Left ventricle myocardium inferior (tissue), 1 donor: ENCODE measurements around the gene GIGYF1. TPM values are rescaled to one million over a fixed set of nuclear protein-coding genes. Genes with fewer than 3 reads are reported as not detected.
"Not testable (repeated sequence)": the region's sequence is repeated elsewhere in the genome, so short reads cannot be mapped to it uniquely, and the experiment has no call there.

ENCODE experiments used
- DNase-seq: peaks from one replicate; pipeline ENCODE4 v3.0.0-alpha.2; 2020
- H3K27ac ChIP-seq: fragments of 200-600 bp; replicated peaks from 2 replicates; pipeline ENCODE4 v1.8.0; 2021
- H3K27me3 ChIP-seq: fragments of 200-600 bp; 2 replicates; pipeline ENCODE4 v1.8.0; 2021; ENCODE audit warnings: low read depth
- H3K36me3 ChIP-seq: fragments of 200-600 bp; 2 replicates; pipeline ENCODE4 v1.8.0; 2021
- H3K4me1 ChIP-seq: fragments of 200-600 bp; 2 replicates; pipeline ENCODE4 v1.8.0; 2021
- H3K4me3 ChIP-seq: fragments of 200-600 bp; 2 replicates; pipeline ENCODE4 v1.8.0; 2021; ENCODE audit warnings: mild to moderate bottlenecking, moderate library complexity
- H3K9me3 ChIP-seq: fragments of 200-600 bp; replicated peaks from 2 replicates; pipeline ENCODE4 v1.8.0; 2021
- CTCF ChIP-seq: fragments of 200-600 bp; IDR thresholded peaks from 2 replicates; pipeline ENCODE4 v1.8.0; 2021; ENCODE audit warnings: antibody characterized with exemption, mild to moderate bottlenecking, borderline replicate concordance
- intact Hi-C: fragments of 100-400 bp; cut with micrococcal nuclease; formaldehyde crosslinking; loops from one replicate; pipeline ENCODE4 v1.11.0; 2022
- total RNA-seq: library from RNA; stranded (reverse); fragmentation: NEBNext Ultra II Directional; extraction: Animal tissue kit (Norgen Biotek cat#: 25700); gene quantifications from one replicate; pipeline ENCODE4 v1.2.1, GENCODE V29; 2021
- donor health status: DM: no; HTN: yes; CAD: no; lungs with severe emphysema.

Gene GIGYF1
- total RNA-seq, 1 donor from 2014 or later = 24.5 TPM

GRCh38 chr7:100674411-100675104 is 19.5 kb downstream of the GIGYF1 start:
- Histone ChIP-seq H3K4me3 (peak overlapping the region; percentile 99), H3K27ac (peak overlapping the region; percentile 99), H3K4me1 (peaks cover 60% of the 10 kb centered on the region), H3K36me3 (peaks cover 33% of the 10 kb centered on the region), H3K27me3 (no peaks in the 10 kb centered on the region), H3K9me3 (no peaks in the 10 kb centered on the region)
- intact Hi-C loops = no loop called here
- TF ChIP-seq CTCF = no peak
- DNase-seq = peak; percentile 42

DNA sequence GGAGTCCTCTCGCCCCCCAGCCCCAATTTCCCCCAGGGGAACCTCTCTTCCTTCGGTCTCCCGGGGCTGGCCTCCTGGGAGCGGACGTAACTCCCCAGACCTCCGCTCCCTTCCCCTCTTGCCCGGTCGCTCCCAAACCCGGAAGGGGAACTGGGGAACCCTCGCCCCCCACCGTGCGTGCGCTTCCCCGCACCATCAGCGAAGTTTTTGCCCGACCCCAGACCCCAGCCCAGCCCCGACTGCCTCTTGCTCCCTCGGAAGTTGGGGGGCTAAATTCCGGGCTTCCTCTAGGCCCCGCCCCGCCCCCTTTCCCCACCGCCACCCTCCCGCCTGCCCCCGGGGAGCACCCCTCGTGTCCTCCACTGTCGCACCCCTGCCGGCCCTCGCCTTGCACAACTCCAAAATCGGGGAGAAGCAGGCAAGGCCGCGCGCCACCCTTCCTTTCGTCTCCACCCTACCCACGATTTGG is 20.1 kb downstream of the GIGYF1 start:
- intact Hi-C loops = no loop called here
- DNase-seq = peak; percentile 52
- Histone ChIP-seq H3K4me1 (peaks cover 54% of the 10 kb centered on the region), H3K9me3 (no peaks in the 10 kb centered on the region), H3K27ac (peak overlapping the region; percentile 99), H3K4me3 (peak overlapping the region; percentile 99), H3K27me3 (no peaks in the 10 kb centered on the region), H3K36me3 (peaks cover 27% of the 10 kb centered on the region)
- no peak for TF ChIP-seq CTCF

- no peaks in the 10 kb centered on the region for H3K27me3 ChIP-seq
- peaks cover 21% of the 10 kb centered on the region for H3K36me3 ChIP-seq
- intact Hi-C loops = no loop called here
Observed at GRCh38 chr7:100673302-100673941, 20.6 kb downstream of the GIGYF1 start, which contains the start of gene GNB2. TSS of gene GNB2 (plus strand) at chr7:100673740. CDS start at chr7:100676266, 2,526 bp downstream.

DNA sequence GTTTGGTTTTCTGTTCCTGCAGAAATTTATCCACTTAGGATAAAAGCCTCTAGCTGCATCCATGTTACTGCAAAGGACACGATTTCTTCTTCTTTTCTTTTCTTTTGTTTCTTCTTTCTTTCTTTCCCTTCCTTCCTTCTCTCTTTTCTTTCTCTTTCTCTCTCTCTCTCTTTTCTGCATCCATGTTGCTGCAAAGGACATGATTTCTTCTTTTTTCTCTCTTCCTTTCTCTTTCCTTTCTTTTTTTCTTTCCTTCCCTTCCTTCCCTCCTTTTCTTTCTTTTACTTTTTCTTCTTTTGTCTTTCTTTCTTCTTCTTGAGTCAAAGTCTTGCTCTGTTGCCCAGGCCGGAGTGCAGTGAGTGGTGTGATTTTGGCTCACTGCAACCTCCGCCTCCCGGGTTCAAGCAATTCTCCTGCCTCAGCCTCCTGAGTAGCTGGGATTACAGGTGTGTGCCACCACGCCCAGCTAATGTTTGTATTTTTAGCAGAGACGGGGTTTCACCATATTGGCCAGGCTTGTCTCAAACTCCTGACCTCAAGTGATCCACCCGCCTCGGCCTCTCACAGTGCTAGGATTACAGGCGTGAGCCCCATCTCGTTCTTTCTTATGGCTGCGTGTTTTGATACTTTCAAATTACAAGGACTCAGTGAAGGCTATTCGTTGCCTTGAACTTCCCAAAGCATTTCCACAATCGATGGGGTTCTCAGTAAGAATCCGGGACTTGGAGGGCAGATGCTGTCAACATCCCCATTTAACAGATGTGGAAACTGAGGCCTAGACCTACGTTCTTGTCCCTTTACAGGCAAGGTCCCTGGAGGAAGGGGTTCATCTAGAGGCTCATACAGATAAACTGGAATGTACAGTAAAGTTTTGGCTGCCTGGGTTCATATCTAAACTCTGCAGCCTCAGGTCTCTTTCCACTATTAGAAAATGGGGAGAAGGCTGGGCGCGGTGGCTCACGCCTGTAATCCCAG is 22.4 kb downstream of the GIGYF1 start:
- Histone ChIP-seq H3K4me1 (peaks cover 31% of the 10 kb centered on the region), H3K27me3 (no peaks in the 10 kb centered on the region), H3K27ac (no peak overlapping the region), H3K4me3 (no peak overlapping the region), H3K36me3 (peaks cover 3% of the 10 kb centered on the region), H3K9me3 (no peaks in the 10 kb centered on the region)
- DNase-seq = no peak
- intact Hi-C loops = no loop called here
- TF ChIP-seq CTCF = no peak

More at GRCh38 chr7:100673302-100673941, 20.6 kb downstream of the GIGYF1 start, which contains the start of gene GNB2:
- TF ChIP-seq CTCF = no peak
- peak; percentile 99 for DNase-seq
- Histone ChIP-seq H3K4me1 (peaks cover 49% of the 10 kb centered on the region), H3K27ac (peak within 1 kb of the TSS; percentile 99), H3K9me3 (no peaks in the 10 kb centered on the region), H3K4me3 (peak within 1 kb of the TSS; percentile 99)

DNA sequence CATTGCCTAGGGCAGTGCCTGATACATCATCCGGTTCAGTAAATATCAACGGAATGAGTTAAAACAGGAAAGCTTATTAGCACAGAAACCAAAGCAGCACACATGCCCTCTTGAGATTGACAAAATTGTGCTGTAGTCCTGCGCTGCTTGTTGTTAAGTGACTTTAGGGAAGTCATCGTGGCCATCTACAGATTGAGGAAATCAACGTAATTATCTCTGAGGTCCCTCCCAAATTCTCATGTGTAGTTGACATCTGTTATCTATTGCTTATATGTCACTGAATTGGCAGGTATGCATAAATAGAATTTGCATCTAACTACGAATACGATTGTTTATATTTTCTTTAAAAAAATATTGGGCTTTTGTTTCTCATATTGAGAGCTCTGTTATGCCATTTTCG is 24.0 kb downstream of the GIGYF1 start:
- no peak for TF ChIP-seq CTCF
- Histone ChIP-seq H3K27me3 (no peaks in the 10 kb centered on the region), H3K9me3 (no peaks in the 10 kb centered on the region), H3K27ac (no peak overlapping the region), H3K36me3 (no peaks in the 10 kb centered on the region), H3K4me1 (peaks cover 15% of the 10 kb centered on the region), H3K4me3 (no peak overlapping the region)
- intact Hi-C loops = no loop called here
- DNase-seq = no peak

DNA sequence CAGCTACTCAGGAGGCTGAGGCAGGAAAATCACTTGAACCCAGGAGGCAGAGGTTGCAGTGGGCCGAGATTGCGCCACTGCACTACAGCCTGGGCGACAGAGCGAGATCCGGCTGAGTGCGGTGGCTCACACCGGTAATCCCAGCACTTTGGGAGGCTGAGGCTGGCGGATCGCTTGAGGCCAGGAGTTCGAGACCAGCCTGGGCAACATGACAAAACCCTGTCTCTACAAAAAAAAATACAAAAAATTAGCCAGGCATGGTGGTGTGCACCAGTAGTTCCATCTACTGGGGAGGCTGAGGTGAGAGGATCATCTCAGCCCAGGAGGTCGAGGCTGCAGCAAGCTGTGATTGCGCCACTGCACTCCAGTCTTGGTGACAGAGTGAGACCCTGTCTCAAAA is 24.9 kb downstream of the GIGYF1 start:
- H3K27me3 ChIP-seq, intact Hi-C loops, H3K27ac ChIP-seq, H3K9me3 ChIP-seq, H3K36me3 ChIP-seq, DNase-seq, H3K4me3 ChIP-seq, H3K4me1 ChIP-seq: not testable (repeated sequence)
